Measurements from ENCODE around the gene PPP1R1B.

DNA sequence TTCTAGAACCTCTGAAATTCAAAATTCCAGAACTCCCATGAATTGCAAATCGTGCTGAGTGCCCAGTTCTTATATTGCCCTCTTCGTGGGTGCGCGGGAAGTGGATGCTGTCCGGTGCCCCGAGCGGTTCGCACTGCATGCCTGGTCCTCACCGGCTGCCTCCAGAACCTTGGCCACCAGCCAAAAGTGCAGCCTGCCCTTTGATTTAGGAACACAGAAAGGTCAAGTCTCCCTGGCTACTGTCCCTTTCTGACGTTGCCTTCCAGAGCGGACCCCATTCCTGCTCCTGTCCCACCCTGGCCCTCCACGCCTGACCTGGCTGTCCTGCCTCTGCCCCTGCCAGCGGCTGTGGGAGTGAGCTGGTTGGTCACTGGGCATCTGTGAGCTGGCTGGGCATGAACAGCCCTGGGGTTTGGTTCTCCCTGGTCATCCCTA lies 28.7 kb upstream of the PPP1R1B start:
- TF ChIP-seq CTCF (IDR thresholded peaks at IDR 0.05) (no peak), POLR2AphosphoS5 (IDR thresholded peaks at IDR 0.05) (no peak), POLR2A (IDR thresholded peaks at IDR 0.05) (no peak), EP300 (IDR thresholded peaks at IDR 0.05) (no peak)

All from sigmoid colon (tissue), 4 donors.